H1 (cell line): Measurements from ENCODE around the gene WDR6.

Experiments
- ASH2L ChIP-seq: fragments of 200-600, 300-600 bp; sonication (generic); IDR thresholded peaks from one replicate; pipeline ENCODE4 v1.7.1; 2017; ENCODE audit warnings: low read length
- BCL11A ChIP-seq, 2 experiments: IDR thresholded peaks; one replicate each; pipeline ENCODE4 v1.6.1; 2011; ENCODE audit warnings: low read depth in 2 of 2, low read length in 2 of 2, mild to moderate bottlenecking in 2 of 2
- CEBPB ChIP-seq: IDR thresholded peaks from 2 replicates; pipeline ENCODE4 v1.6.1; 2012; ENCODE audit warnings: low read depth, low read length
- CTCF ChIP-seq, 3 experiments: IDR thresholded peaks; 1 replicate in 2 of 3; 2 replicates in 1 of 3; pipeline versions ENCODE4 v1.5.1 to v1.6.1; 2011; ENCODE audit warnings: low read length in 3 of 3, mild to moderate bottlenecking in 3 of 3, inconsistent platforms in 2 of 3, low read depth in 1 of 3, moderate library complexity in 1 of 3; ENCODE audit not compliant: insufficient read depth in 1 of 3; ENCODE audit errors: control extremely low read depth in 1 of 3
- EZH2 ChIP-seq: fragments of 200-600 bp; sonication (generic); IDR thresholded peaks from 2 replicates; pipeline ENCODE4 v1.7.1; 2012; ENCODE audit warnings: low read depth, mild to moderate bottlenecking, moderate library complexity, low read length, inconsistent platforms; ENCODE audit not compliant: severe bottlenecking
- HDAC6 ChIP-seq: IDR thresholded peaks from one replicate; pipeline ENCODE4 v1.7.1; 2012; ENCODE audit warnings: low read depth, mild to moderate bottlenecking, inconsistent platforms, low read length, moderate library complexity
- POLR2A ChIP-seq, 2 experiments: IDR thresholded peaks; 1 replicate in 1 of 2; 2 replicates in 1 of 2; pipeline ENCODE4 v1.6.1; 2011; ENCODE audit warnings: low read depth in 2 of 2, low read length in 2 of 2, mild to moderate bottlenecking in 2 of 2; ENCODE audit errors: control extremely low read depth in 1 of 2
- POLR2AphosphoS5 ChIP-seq: IDR thresholded peaks from 2 replicates; pipeline ENCODE4 v1.6.1; 2011; ENCODE audit warnings: low read depth, low read length
- RXRA ChIP-seq: IDR thresholded peaks from 2 replicates; pipeline ENCODE4 v1.6.1; 2011; ENCODE audit warnings: low read depth, mild to moderate bottlenecking, low read length, moderate library complexity; ENCODE audit not compliant: insufficient read depth
- ZNF274 ChIP-seq: IDR thresholded peaks from 2 replicates; pipeline ENCODE4 v1.7.0; 2012; ENCODE audit warnings: low read length, borderline replicate concordance; ENCODE audit errors: extremely low read depth

GRCh38 chr3:49009396-49009795 lies 2.2 kb downstream of the WDR6 start:
- TF ChIP-seq POLR2A (IDR thresholded peaks at IDR 0.05; ENCODE audit: control extremely low read depth in 1 of 2, low read depth in 2 of 2, low read length in 2 of 2) (no peak), CTCF (IDR thresholded peaks at IDR 0.05; ENCODE audit: control extremely low read depth in 1 of 3, insufficient read depth in 1 of 3, low read depth in 1 of 3, low read length in 3 of 3) (no peak), HDAC6 (no peak), POLR2AphosphoS5 (no peak), ASH2L (no peak), RXRA (no peak), EZH2 (no peak), CEBPB (no peak), BCL11A (IDR thresholded peaks at IDR 0.05; ENCODE audit: low read depth in 2 of 2, low read length in 2 of 2) (no peak), ZNF274 (no peak)
